GM12891 (cell line): ENCODE results near the gene MFAP4.

ENCODE experiments used
- POLR2A ChIP-seq: IDR thresholded peaks from 2 replicates; pipeline ENCODE4 v1.6.1; 2011; ENCODE audit warnings: low read depth, low read length, control low read depth
- POLR2AphosphoS5 ChIP-seq: IDR thresholded peaks from 2 replicates; pipeline ENCODE4 v1.6.1; 2011; ENCODE audit warnings: low read depth, low read length, control low read depth
- TAF1 ChIP-seq: IDR thresholded peaks from 2 replicates; pipeline ENCODE4 v1.6.1; 2011; ENCODE audit warnings: low read depth, low read length, control low read depth

DNA sequence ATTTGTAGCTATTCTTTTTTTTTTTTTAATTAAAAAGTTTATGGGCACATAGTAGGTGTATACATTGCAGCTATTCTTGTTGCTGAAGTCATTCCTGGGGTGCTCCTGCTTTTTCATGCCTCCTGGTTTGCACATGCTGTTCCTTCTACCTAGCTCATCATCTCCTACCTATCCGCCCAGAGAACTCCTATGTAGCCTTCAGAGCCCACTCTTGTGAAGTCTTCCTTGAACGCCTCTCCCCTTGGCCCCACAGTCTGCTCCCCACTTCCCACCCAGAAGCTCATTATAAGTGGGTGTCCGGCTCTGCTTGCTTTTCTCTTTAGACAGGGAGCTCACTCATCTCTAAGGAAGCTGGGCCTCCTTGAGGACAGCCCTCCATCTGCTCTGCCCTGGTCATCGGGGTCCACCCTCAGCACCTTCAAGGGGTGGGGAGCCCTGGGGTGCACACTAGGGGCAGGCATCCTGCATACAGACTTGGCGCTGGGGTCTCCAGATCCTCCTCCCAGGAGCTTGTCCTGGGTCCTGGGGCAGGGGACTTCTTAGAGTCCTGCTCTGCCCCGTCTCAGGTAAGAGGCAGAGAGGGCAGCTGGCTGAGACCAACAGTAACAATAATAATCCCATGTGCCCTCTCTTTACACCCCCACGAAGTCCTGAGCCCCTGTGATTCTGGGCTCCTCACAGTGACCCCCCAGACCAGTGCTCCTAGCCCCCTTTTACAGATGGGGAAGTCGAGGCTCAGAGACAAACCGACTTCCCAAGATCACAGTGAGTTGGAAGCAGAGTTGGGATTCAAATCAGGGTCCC is 21.0 kb downstream of the MFAP4 start:
- no peak for TF ChIP-seq POLR2AphosphoS5
- TF ChIP-seq POLR2A = no peak
- no peak for TF ChIP-seq TAF1
